Activated CD4-positive, alpha-beta memory T cell treated with anti-CD3 and anti-CD28 coated beads for 36 hours (primary cell): ENCODE measurements around the gene RPP40. TPM values are rescaled to one million over a fixed set of nuclear protein-coding genes. Genes with fewer than 3 reads are reported as not detected.

ENCODE experiments used
- CTCF ChIA-PET: fragments of 350-600 bp; sonication (Branson Sonifier 250); formaldehyde crosslinking; loops from one replicate; lab custom pipeline; 2021; ENCODE audit warnings: antibody characterized with exemption, inconsistent platforms; lab: Charles Lee
- POLR2A ChIA-PET: fragments of 350-600 bp; sonication (Branson Sonifier 250); formaldehyde crosslinking; loops from one replicate; lab custom pipeline; 2021; ENCODE audit warnings: antibody characterized with exemption; lab: Charles Lee
- DNase-seq: peaks from one replicate; pipeline ENCODE4 v3.0.0-alpha.2; 2020
- H3K27ac Mint-ChIP-seq: one replicate; pipeline ENCODE4 v1.8.0; 2021; ENCODE audit warnings: mixed read lengths
- H3K27me3 Mint-ChIP-seq: one replicate; pipeline ENCODE4 v1.8.0; 2021; ENCODE audit warnings: mixed read lengths
- H3K36me3 Mint-ChIP-seq: one replicate; pipeline ENCODE4 v1.8.0; 2021; ENCODE audit warnings: mixed read lengths
- H3K4me1 Mint-ChIP-seq: one replicate; pipeline ENCODE4 v1.8.0; 2021; ENCODE audit warnings: low read depth, mixed read lengths
- H3K4me3 Mint-ChIP-seq: one replicate; pipeline ENCODE4 v1.8.0; 2021; ENCODE audit warnings: mild to moderate bottlenecking, mixed read lengths
- H3K9me3 Mint-ChIP-seq: one replicate; pipeline ENCODE4 v1.8.0; 2021; ENCODE audit warnings: mixed read lengths
- intact Hi-C: fragments of 100-400 bp; cut with micrococcal nuclease; formaldehyde crosslinking; loops from one replicate; pipeline ENCODE4 v1.15.1; 2023
- total RNA-seq, 2 experiments: library from RNA; stranded (reverse); gene quantifications; one replicate each; pipeline ENCODE4 v1.2.3, GENCODE V29; 2021

Gene RPP40
- total RNA-seq, 2 experiments from 2014 or later, result 6.0 to 6.4 TPM

GRCh38 chr6:4946521-4946920, 57.3 kb downstream of the RPP40 start:
- POLR2A ChIA-PET, result no interaction called here
- no peak overlapping the region for H3K27ac Mint-ChIP-seq
- no peak overlapping the region for H3K4me3 Mint-ChIP-seq
- CTCF ChIA-PET, result no interaction called here
- intact Hi-C loops, result no loop called here
- no peaks in the 10 kb centered on the region for H3K9me3 Mint-ChIP-seq
- DNase-seq, result no peak
- H3K27me3 Mint-ChIP-seq, result no peaks in the 10 kb centered on the region
- H3K4me1 Mint-ChIP-seq, result peaks cover 24% of the 10 kb centered on the region
- H3K36me3 Mint-ChIP-seq, result peaks cover 36% of the 10 kb centered on the region

Other genes starting within 250 kb of the RPP40 start
- gene CDYL, start 227.6 kb downstream of the RPP40 start, total RNA-seq, result 10 to 100 TPM; 22.4 to 24.4 TPM
- gene PPP1R3G, start 81.3 kb upstream of the RPP40 start, total RNA-seq, result not detected